Gastrocnemius medialis (tissue), 4 donors: ENCODE results near the gene PDSS1.

Experiments used
- CTCF ChIP-seq, 5 experiments: fragments of 450-650 bp in 3 of 5; fragments of 200-600 bp in 2 of 5; sonication (generic) in 2 of 5; IDR thresholded peaks in 4 of 5; conservative IDR thresholded peaks in 1 of 5; 1 replicate in 4 of 5; 2 replicates in 1 of 5; pipeline ENCODE4 v1.5.1; 2016 to 2019; ENCODE audit warnings: antibody characterized with exemption in 5 of 5, mild to moderate bottlenecking in 3 of 5, moderate library complexity in 3 of 5
- POLR2A ChIP-seq, 2 donors: fragments of 450-650 bp; IDR thresholded peaks; one replicate each; pipeline ENCODE4 v1.6.1; 2017; ENCODE audit warnings: antibody characterized with exemption in 2 of 2, mild to moderate bottlenecking in 2 of 2, moderate library complexity in 2 of 2

DNA sequence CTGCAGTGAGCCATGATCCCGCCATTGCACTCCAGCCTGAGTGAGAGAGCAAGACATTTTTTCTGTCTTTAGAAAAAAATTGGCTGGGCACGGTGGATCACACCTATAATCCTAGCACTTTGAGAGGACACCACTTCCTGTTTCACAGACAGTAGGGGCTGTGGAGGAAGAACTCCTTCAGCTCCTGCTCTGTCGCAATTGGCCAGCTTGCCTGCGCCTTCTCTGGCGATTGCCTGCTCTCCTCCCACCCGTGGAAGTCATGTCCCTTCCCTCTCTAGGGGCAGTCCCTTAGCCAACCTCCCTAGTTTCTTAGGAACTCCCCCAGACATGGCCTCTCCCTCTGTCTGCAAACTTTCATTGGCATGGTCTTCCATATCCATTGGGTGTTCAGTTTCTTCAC lies 8.7 kb downstream of the PDSS1 start:
- TF ChIP-seq CTCF (IDR thresholded peaks at IDR 0.05 in 4 of 5, conservative IDR thresholded peaks at IDR 0.05 in 1 of 5) = no peak
- TF ChIP-seq POLR2A (IDR thresholded peaks at IDR 0.05) = no peak
